ENCODE measurements around the gene C17orf113.
"Not testable (repeated sequence)": the region's sequence is repeated elsewhere in the genome, so short reads cannot be mapped to it uniquely, and the experiment has no call there.

C17orf113 gene

GRCh38 chr17:42017866-42018200 lies 32.6 kb downstream of the C17orf113 start:
- H3K4me3 ChIP-seq (replicated peaks; ENCODE audit: low read depth, low read length) = peak overlapping the region; percentile 84
- DNase-seq (ENCODE audit: extremely low read depth, low read depth) = no peak
- TF ChIP-seq, protein P1, sequence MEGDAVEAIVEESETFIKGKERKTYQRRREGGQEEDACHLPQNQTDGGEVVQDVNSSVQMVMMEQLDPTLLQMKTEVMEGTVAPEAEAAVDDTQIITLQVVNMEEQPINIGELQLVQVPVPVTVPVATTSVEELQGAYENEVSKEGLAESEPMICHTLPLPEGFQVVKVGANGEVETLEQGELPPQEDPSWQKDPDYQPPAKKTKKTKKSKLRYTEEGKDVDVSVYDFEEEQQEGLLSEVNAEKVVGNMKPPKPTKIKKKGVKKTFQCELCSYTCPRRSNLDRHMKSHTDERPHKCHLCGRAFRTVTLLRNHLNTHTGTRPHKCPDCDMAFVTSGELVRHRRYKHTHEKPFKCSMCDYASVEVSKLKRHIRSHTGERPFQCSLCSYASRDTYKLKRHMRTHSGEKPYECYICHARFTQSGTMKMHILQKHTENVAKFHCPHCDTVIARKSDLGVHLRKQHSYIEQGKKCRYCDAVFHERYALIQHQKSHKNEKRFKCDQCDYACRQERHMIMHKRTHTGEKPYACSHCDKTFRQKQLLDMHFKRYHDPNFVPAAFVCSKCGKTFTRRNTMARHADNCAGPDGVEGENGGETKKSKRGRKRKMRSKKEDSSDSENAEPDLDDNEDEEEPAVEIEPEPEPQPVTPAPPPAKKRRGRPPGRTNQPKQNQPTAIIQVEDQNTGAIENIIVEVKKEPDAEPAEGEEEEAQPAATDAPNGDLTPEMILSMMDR (IDR thresholded peaks at IDR 0.05; ENCODE audit: low read depth, low read length, missing control alignments) = no peak

GRCh38 chr17:42016941-42017865 lies 33.2 kb downstream of the C17orf113 start, which contains the start of gene DNAJC7:
Gene DNAJC7, minus strand, starts transcription at chr17:42017439. Its CDS starts 23 bp downstream, at chr17:42017416.
- TF ChIP-seq, protein P1 (IDR thresholded peaks at IDR 0.05; ENCODE audit: low read depth, low read length, missing control alignments) = no peak
- peak within 1 kb of the TSS; percentile 84 for H3K4me3 ChIP-seq (replicated peaks; ENCODE audit: low read depth, low read length)
- peak; percentile 67 for DNase-seq (ENCODE audit: extremely low read depth, low read depth)

DNA sequence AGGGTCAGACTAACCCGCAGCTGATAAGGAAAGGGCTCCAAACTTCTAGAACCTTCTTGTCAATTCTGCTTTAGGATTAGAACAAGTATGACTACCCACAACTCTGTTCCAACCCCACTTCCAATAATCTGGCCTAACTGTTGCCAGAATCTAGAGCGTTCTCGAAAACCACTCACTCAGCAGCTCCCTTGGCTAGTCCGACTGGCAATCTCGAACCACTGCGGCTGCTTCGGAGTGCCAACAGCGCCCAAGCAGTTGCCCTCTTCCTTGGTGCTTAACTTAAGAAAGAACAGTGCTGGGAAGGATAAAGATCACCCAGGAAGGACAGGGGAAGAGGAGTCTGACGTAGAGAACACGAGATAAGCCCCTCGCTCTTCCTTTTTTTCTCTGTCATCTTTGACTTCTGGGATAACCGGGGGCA lies 34.0 kb downstream of the C17orf113 start:
- H3K4me3 ChIP-seq (replicated peaks; ENCODE audit: low read depth, low read length) = peak overlapping the region; percentile 84
- TF ChIP-seq, protein P1 (IDR thresholded peaks at IDR 0.05; ENCODE audit: low read depth, low read length, missing control alignments) = no peak
- no peak for DNase-seq (ENCODE audit: extremely low read depth, low read depth)

DNA sequence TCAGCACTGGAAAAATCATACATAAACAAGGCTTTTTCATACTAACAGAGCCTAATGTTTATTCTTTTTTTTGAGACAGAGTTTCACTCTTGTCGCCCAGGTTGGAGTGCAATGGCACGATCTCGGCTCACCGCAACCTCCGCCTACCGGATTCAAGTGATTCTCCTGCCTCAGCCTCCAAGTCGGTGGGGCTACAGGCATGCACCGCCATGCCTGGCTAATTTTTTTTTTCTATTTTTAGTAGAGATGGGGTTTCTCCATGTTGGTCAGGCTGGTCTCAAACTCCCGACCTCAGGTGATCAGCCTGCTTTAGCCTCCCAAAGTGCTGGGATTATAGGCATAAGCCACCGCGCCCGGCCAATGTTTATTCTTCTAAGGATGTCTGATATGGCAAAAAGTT lies 36.7 kb downstream of the C17orf113 start:
- DNase-seq (ENCODE audit: extremely low read depth, low read depth); H3K4me3 ChIP-seq (replicated peaks; ENCODE audit: low read depth, low read length): not testable (repeated sequence)

GRCh38 chr17:42012363-42012762 lies 38.0 kb downstream of the C17orf113 start:
- not testable (repeated sequence) for DNase-seq (ENCODE audit: extremely low read depth, low read depth); H3K4me3 ChIP-seq (replicated peaks; ENCODE audit: low read depth, low read length)

DNA sequence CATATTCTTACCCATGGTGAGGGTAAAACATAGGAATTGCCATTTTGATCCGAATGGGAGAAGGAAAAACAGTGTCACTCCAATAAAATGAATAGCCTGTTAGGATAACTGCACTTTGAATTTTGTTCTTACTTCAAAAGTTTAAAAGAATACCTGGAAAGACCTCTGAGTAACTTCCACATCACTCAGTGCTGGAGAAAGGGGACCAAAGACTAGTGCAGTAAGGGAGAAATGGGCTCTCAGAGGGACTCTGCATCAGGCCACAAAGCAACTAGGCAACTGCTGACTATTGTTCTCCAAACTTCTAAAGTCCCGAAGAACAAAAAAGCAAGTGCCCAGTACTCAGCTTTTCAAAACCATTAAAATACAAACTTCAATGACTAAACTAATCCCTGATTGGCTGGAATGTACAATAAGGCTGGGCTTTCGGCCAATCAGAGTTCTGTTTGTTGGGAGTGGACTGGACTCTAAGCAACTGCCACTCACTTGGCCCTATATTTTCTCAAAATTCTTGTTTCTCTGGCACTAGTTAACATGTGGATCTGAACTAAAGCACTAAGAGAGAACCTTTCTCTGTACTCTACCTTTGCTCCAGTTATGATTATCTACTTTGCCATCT lies 39.4 kb downstream of the C17orf113 start:
- no peak for DNase-seq (ENCODE audit: extremely low read depth, low read depth)
- no peak overlapping the region for H3K4me3 ChIP-seq (replicated peaks; ENCODE audit: low read depth, low read length)
- TF ChIP-seq, protein P1 (IDR thresholded peaks at IDR 0.05; ENCODE audit: low read depth, low read length, missing control alignments) = no peak

- DNase-seq (ENCODE audit: extremely low read depth, low read depth); H3K4me3 ChIP-seq (replicated peaks; ENCODE audit: low read depth, low read length): not testable (repeated sequence)
Measured at GRCh38 chr17:42010266-42010680, 40.1 kb downstream of the C17orf113 start.

GRCh38 chr17:42009170-42009569 lies 41.2 kb downstream of the C17orf113 start:
- TF ChIP-seq, protein P1 (IDR thresholded peaks at IDR 0.05; ENCODE audit: low read depth, low read length, missing control alignments) = no peak
- no peak for DNase-seq (ENCODE audit: extremely low read depth, low read depth)
- no peak overlapping the region for H3K4me3 ChIP-seq (replicated peaks; ENCODE audit: low read depth, low read length)
